Activated T-helper 1 cell treated with anti-CD3 and anti-CD28 coated beads, Interleukin-12 subunit alpha, Interleukin-12 subunit beta, Interleukin-2, Interleukin-4 antibody, amounts not matched to agents 30 ng/mL and 10 ng/mL and 1 ng/mL, durations not matched to agents 14 hours and 24 hours and 36 hours (primary cell): ENCODE data around the gene HOXC6. TPM values are rescaled to one million over a fixed set of nuclear protein-coding genes. Genes with fewer than 3 reads are reported as not detected.

Source experiments
- DNase-seq: peaks from one replicate; pipeline ENCODE4 v3.0.0; 2021; ENCODE audit warnings: low spot score
- H3K27ac Mint-ChIP-seq: one replicate; pipeline ENCODE4 v1.8.0; 2021; ENCODE audit warnings: mild to moderate bottlenecking, mixed read lengths
- H3K27me3 Mint-ChIP-seq: one replicate; pipeline ENCODE4 v1.8.0; 2022; ENCODE audit warnings: mild to moderate bottlenecking, moderate library complexity, mixed read lengths; ENCODE audit not compliant: insufficient read depth
- H3K36me3 Mint-ChIP-seq: one replicate; pipeline ENCODE4 v1.8.0; 2021; ENCODE audit warnings: low read depth, mixed read lengths
- H3K4me1 Mint-ChIP-seq: one replicate; pipeline ENCODE4 v1.8.0; 2021; ENCODE audit warnings: low read depth, mixed read lengths
- H3K4me3 Mint-ChIP-seq: one replicate; pipeline ENCODE4 v1.8.0; 2021; ENCODE audit warnings: mild to moderate bottlenecking, moderate library complexity, mixed read lengths
- H3K9me3 Mint-ChIP-seq: one replicate; pipeline ENCODE4 v1.8.0; 2021; ENCODE audit warnings: mixed read lengths
- intact Hi-C: fragments of 100-400 bp; cut with micrococcal nuclease; formaldehyde crosslinking; loops from one replicate; pipeline ENCODE4 v1.15.1; 2024
- total RNA-seq: library from RNA; stranded (reverse); gene quantifications from 2 replicates; pipeline ENCODE4 v1.2.3, GENCODE V29; 2022

HOXC6 gene
- total RNA-seq, 1 donor from 2014 or later: not detected

DNA sequence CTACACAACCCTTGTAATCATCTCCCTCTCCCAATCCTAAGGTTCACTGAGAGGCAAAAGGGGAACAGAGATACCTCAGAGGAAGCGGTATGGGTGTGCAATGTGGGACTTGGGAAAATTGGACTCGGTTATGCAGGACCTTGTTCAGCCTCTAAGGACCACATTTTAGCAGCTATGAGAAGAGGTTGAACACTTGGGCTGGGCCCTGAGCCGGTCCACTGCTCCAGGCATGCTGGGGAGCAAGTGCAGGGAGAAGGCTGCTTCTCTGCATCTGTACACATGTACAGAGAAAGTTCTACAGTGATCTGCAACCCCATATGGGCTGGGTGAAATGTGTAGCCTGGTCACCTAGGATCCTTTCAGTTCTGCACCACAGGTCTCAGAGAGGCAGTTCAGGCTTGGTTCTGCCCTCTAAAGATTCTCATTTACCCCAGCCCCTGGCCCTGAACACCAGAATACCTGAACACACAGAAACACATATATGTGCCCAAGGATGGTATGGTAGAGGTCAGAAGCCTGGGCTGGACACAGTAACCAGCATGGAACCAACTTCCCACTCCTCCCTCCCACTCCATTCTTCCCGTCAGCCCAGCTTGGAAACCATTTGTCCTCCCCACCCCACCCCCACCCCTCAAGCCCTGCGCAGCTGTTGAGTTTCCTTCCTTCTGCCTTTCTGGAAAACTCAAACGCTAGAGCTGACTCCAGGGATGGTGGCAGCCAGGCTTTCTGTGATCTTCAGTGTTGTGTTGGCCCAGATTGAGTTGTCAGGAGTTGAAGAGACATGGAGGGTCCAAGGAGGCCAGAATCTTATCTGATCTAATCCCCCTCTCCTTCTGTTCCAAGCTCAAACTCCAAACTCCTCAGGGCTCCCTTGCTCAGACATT, 15.0 kb downstream of the HOXC6 start:
- no peak overlapping the region for H3K4me3 Mint-ChIP-seq
- no peaks in the 10 kb centered on the region for H3K9me3 Mint-ChIP-seq
- no peaks in the 10 kb centered on the region for H3K36me3 Mint-ChIP-seq
- DNase-seq: no peak
- peaks cover 7% of the 10 kb centered on the region for H3K4me1 Mint-ChIP-seq
- H3K27ac Mint-ChIP-seq: no peak overlapping the region
- H3K27me3 Mint-ChIP-seq: peaks cover 73% of the 10 kb centered on the region
- intact Hi-C loops: no loop called here

DNA sequence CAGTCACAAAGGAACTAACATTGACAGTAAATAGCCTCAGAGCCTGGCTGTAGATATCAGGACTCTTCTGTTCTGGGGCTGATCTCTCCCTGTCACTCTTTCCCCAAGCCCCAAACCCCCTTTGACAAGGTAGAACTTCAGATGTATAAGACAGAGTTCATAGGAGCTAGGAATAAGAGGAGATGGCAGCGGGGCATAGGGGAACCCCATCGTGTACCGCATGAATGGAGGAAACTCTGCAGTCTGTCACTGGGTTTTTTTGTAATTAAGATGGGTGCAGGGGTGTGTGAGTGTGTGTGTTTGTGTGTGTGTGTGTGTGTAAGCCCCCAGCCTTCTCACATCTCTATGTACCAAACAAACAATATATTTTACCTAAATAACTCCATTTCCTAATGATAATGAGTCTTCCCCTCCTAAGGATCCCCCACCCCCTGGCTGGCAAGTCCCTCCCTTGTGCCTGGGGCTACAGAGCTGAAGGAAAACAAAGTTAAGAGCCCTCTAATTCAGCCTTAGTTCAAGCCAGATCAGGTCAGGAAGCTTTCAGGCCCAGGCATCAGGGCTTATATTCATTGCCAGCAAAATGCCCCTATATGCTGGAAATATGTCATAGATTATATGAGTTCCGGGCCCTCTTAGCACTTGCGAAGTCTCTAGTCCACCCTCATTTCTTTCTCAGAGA, 16.3 kb downstream of the HOXC6 start:
- Mint-ChIP-seq H3K9me3 (no peaks in the 10 kb centered on the region), H3K4me1 (peaks cover 7% of the 10 kb centered on the region), H3K27me3 (peaks cover 74% of the 10 kb centered on the region), H3K27ac (no peak overlapping the region), H3K36me3 (no peaks in the 10 kb centered on the region), H3K4me3 (no peak overlapping the region)
- no peak for DNase-seq
- intact Hi-C loops: no loop called here

DNA sequence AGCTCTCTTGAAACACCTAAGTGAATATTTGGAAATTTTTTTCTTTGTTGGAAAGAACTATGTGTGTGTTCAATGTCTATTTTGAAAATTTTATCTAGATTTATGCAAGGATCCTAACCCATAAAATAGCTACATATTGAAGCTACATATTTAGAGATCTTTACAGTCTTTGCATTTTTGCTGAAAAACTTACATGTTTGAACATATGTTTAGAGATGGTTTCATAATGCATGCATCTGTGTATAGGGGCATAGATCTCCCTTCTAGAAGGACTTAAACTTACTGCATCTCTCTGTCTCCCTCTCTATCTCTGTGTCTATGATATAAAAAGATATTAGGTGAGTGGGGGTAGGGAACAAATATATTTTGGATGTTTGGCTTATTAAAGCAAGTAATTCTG, 17.2 kb downstream of the HOXC6 start:
- Mint-ChIP-seq H3K36me3 (no peaks in the 10 kb centered on the region), H3K27ac (no peak overlapping the region), H3K4me1 (peaks cover 14% of the 10 kb centered on the region), H3K9me3 (no peaks in the 10 kb centered on the region), H3K4me3 (no peak overlapping the region), H3K27me3 (peaks cover 74% of the 10 kb centered on the region)
- no peak for DNase-seq
- intact Hi-C loops: no loop called here

DNA sequence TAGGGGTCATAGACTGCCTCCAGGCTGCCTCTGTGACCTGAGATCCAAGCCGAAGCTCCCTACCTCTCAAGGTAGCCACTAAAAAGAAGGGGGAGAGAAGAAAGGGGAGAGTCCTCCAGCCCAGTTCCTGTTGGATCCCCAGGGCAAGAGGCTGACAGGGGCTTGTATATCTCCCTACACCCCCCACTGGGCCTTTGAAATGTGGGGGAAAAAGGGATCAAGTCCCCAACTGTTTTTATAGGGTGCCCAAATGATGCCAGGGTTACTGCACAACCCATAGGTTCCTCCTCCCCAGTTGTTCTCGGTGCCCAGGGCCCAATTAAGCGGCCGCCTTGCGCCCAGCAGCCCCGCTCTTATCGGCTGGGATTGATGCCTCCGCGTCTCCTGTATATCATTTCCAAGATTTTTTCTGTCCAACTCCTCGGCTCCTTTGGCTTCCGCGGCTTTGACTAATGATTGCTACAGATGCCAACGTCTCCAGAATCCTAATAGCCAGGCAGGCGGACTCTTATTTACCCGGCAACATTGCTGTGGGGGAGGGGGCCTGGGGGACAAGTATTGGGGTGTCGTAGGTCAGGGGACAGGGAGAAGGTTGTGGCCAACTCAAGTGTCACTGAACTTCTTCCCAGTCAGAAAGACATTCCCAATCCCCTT, 17.8 kb downstream of the HOXC6 start:
- no peaks in the 10 kb centered on the region for H3K9me3 Mint-ChIP-seq
- no peak for DNase-seq
- peaks cover 76% of the 10 kb centered on the region for H3K27me3 Mint-ChIP-seq
- no peak overlapping the region for H3K4me3 Mint-ChIP-seq
- H3K4me1 Mint-ChIP-seq: peaks cover 15% of the 10 kb centered on the region
- intact Hi-C loops: no loop called here
- H3K27ac Mint-ChIP-seq: no peak overlapping the region
- no peaks in the 10 kb centered on the region for H3K36me3 Mint-ChIP-seq

DNA sequence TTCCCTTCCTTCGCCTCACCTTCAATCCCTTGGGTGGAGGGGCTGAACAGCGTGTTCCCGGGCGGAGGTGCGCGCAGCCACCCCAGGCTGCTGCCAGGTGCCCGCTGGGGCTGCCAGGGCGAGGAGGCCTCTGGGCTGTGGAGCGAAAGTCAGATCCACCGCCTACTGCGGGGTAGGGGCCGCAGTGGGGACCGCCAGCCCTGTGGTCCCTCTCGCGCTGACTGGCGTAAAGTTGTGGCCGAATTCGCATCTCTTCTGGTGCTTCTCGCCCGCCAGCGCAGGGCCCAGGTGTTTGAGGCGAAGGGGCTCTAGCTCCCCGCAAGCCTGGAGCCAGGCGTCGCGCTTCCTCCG, 18.5 kb downstream of the HOXC6 start:
- H3K27ac Mint-ChIP-seq: no peak overlapping the region
- intact Hi-C loops: no loop called here
- H3K4me3 Mint-ChIP-seq: no peak overlapping the region
- H3K27me3 Mint-ChIP-seq: peaks cover 79% of the 10 kb centered on the region
- H3K36me3 Mint-ChIP-seq: peaks cover under 1% of the 10 kb centered on the region
- peaks cover 16% of the 10 kb centered on the region for H3K4me1 Mint-ChIP-seq
- H3K9me3 Mint-ChIP-seq: no peaks in the 10 kb centered on the region
- DNase-seq: no peak

DNA sequence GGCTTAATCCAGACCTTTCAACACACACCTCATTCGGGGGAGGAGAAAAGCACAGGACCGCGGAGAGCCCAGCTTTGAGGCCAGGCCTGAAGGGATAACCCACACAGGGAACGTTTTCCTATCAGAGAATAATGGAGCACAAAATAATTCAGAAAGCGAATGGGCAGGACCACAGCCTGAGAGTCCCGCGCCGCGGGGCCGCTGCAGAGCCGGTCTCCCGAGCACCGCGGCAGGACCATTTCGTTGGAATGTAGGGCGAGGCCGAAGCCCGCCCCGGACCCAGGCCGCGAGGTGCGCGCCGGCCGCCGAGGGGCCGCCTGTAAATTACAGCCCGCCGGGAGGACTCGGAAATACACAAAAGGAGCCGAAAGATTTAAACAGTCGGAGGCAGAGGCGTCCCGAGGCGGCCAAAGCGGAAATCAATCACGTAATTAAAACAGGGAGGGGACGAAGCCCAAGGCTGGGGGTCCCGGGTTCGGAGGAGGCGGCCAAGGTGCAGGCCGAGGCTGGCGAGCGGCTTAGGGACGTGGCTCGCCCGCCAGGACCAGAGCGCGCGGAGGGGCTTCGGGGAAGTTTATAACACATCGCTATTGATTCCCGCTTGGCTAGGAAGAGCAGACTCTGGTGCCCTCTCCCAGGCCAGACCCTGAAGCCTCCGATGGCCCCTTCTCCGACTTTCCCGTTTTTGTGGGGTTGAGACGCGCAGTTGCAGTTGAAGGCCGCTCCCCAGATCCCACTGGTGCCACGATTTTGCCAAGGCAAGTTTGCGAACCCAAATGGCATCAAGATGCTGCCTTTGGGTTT, 19.1 kb downstream of the HOXC6 start:
- Mint-ChIP-seq H3K27me3 (peaks cover 79% of the 10 kb centered on the region), H3K27ac (peak overlapping the region; percentile 25), H3K36me3 (peaks cover 3% of the 10 kb centered on the region), H3K4me1 (peaks cover 20% of the 10 kb centered on the region), H3K9me3 (no peaks in the 10 kb centered on the region), H3K4me3 (no peak overlapping the region)
- intact Hi-C loops: no loop called here
- no peak for DNase-seq

DNA sequence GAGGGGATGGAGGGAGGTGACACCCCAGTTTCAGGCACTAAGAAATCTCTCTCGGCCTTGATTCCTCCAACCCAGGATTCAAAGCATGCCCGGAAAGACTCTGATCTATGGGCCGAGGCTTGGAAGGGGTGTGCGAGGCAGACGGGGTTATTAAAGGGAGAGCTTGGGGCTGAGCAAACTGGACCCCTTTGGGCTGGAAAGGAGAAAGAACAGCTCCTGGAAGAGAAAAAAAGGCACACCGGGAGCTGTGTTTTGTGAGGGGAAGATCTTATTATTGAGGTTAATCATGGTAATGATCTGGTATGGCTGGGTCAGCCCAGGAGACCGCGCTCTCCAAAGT, 19.7 kb downstream of the HOXC6 start:
- peak overlapping the region; percentile 25 for H3K27ac Mint-ChIP-seq
- H3K4me3 Mint-ChIP-seq: no peak overlapping the region
- H3K9me3 Mint-ChIP-seq: no peaks in the 10 kb centered on the region
- peaks cover 3% of the 10 kb centered on the region for H3K36me3 Mint-ChIP-seq
- H3K4me1 Mint-ChIP-seq: peaks cover 20% of the 10 kb centered on the region
- peaks cover 80% of the 10 kb centered on the region for H3K27me3 Mint-ChIP-seq
- intact Hi-C loops: loop anchor here (2.0 kb wide), 1 partner anchor 15 kb away; the partner anchor contains the start of gene HOXC5
- no peak for DNase-seq

DNA sequence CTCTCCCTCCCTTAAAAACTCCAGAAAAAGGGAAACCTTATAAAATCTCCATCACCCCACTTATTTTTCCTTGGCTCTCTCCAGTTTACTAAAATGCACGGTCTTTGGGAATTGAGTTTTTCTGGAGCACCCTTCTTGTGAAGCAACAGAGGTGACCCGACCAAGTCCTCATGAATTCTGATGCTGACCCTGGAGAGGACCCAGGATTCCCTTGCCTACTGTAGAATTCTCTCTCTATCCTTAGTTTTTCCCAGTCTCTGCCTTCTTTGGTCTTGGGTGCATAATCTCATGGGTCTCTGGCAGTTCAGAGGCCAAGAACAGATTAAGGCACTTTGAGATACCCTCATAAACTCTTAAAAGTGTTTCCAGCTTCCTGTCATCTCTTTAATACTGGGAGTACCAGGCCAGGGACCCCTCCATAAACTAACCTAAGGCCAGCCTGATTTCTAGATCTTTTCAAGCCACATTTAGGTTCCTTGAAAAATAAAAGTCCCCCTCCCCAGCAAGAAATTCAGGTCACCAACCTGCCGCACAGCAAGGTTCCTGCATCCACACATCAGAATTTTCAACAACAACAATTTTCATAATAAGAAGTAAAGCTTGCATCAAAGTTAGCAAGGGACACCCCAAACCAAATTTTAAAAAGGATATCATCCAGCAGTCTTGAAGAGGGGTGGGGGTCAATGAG, 20.3 kb downstream of the HOXC6 start:
- DNase-seq: no peak
- H3K27me3 Mint-ChIP-seq: peaks cover 83% of the 10 kb centered on the region
- no peaks in the 10 kb centered on the region for H3K9me3 Mint-ChIP-seq
- H3K4me3 Mint-ChIP-seq: no peak overlapping the region
- H3K4me1 Mint-ChIP-seq: peaks cover 19% of the 10 kb centered on the region
- peaks cover 3% of the 10 kb centered on the region for H3K36me3 Mint-ChIP-seq
- intact Hi-C loops: loop anchor here (2.0 kb wide), 1 partner anchor 16 kb away; the partner anchor contains the start of gene HOXC5
- no peak overlapping the region for H3K27ac Mint-ChIP-seq

DNA sequence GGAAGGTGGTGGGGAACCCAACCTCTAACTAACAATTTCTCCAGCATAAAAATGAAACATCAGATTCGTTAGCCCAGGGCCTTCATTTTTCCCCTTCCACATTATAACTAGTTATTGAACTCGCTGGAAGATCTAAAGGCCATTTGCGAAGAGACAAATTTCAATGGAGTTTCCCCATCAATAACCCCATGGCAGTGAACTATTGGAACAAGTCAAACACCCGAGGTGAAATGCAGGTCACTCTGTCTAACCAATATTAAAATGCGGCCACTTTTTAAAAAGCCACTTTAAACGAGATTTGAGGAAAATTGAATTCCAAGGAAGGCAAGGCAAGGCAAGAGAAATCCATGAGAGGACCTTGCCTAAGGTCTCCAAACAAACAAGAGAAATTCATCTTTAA, 20.9 kb downstream of the HOXC6 start:
- no peaks in the 10 kb centered on the region for H3K9me3 Mint-ChIP-seq
- DNase-seq: no peak
- intact Hi-C loops: loop anchor here (2.0 kb wide), 1 partner anchor 16 kb away; the partner anchor contains the start of gene HOXC5
- no peak overlapping the region for H3K27ac Mint-ChIP-seq
- H3K36me3 Mint-ChIP-seq: peaks cover 5% of the 10 kb centered on the region
- H3K4me1 Mint-ChIP-seq: peaks cover 13% of the 10 kb centered on the region
- H3K27me3 Mint-ChIP-seq: peaks cover 85% of the 10 kb centered on the region
- H3K4me3 Mint-ChIP-seq: no peak overlapping the region

DNA sequence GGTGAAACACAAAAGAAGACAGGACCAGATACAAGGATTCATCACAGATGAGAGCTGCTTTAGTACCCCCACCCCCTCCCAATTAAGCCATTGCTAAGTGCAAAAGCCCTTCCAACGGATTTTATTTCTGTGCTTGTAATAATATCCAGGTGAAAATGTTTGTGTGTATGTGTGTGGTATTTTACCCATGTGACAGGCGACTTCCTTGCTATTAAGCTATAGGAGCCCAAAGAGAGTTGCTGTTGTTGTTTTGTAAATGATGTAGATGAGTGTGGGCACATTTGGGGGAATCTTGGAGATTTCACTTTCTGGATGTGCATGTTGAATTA, 22.2 kb downstream of the HOXC6 start:
- no peak overlapping the region for H3K27ac Mint-ChIP-seq
- H3K4me1 Mint-ChIP-seq: peaks cover 18% of the 10 kb centered on the region
- no peak for DNase-seq
- no peak overlapping the region for H3K4me3 Mint-ChIP-seq
- intact Hi-C loops: loop anchor here (5.0 kb wide), 2 partner anchors 77 to 98 kb away; partner anchors contain the start of gene HOXC12
- peaks cover 84% of the 10 kb centered on the region for H3K27me3 Mint-ChIP-seq
- H3K36me3 Mint-ChIP-seq: peaks cover 5% of the 10 kb centered on the region
- H3K9me3 Mint-ChIP-seq: no peaks in the 10 kb centered on the region

DNA sequence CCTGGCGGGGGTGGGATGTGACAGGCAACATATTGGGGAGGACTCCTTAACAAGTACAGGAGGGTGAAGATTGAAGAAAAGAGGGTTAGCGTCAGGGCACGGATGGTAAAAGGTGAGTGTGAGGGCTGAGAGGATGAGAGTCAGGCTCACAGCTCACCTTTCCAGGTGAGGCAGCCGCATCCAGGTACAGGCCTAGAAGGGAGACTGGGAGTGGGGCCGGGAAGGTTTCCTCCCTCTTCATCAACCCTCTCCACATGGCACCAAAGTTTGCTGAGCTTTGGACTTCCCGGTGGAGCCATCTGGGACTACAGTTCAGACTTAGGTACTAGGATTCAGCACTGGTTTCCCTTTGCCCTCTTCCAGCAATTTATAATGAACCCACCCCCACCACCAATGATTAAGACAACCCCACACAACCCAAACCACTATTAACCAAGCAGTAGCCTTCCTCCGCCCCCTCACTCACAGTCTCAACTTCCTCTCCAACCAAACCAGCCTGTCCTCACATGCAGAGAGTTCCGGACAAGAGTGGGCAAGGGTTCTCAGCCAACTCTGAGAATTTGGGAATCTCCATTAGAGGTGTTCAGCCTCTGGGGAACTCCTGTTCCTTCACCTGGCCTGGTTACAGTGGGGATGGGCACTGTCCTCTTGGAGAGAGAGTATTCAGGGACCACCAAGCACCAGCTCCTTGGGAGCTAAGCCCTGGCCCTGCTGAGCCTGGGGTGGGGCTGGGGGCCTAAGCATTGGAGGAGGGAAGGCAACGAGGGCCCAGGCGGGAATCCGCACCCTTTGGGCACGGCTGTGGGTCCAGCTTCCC, 23.0 kb downstream of the HOXC6 start:
- Mint-ChIP-seq H3K4me3 (no peak overlapping the region), H3K9me3 (no peaks in the 10 kb centered on the region), H3K27me3 (peaks cover 85% of the 10 kb centered on the region), H3K27ac (no peak overlapping the region), H3K36me3 (peaks cover 5% of the 10 kb centered on the region), H3K4me1 (peaks cover 18% of the 10 kb centered on the region)
- intact Hi-C loops: loop anchor here (5.0 kb wide), 2 partner anchors 76 to 99 kb away; partner anchors contain the start of gene HOXC12
- DNase-seq: no peak
